HG03139 (cell line): ENCODE measurements around the gene SP100.
"Not testable (repeated sequence)": the region's sequence is repeated elsewhere in the genome, so short reads cannot be mapped to it uniquely, and the experiment has no call there.

Experiments used
- ATAC-seq: cut with Tn5 transposase; IDR thresholded peaks from one replicate; pipeline ENCODE4 v1.9.1; 2021; ENCODE audit not compliant: unreplicated experiment

Gene SP100

GRCh38 chr2:230418341-230419016, 2.5 kb downstream of the SP100 start:
- ATAC-seq: no peak

DNA sequence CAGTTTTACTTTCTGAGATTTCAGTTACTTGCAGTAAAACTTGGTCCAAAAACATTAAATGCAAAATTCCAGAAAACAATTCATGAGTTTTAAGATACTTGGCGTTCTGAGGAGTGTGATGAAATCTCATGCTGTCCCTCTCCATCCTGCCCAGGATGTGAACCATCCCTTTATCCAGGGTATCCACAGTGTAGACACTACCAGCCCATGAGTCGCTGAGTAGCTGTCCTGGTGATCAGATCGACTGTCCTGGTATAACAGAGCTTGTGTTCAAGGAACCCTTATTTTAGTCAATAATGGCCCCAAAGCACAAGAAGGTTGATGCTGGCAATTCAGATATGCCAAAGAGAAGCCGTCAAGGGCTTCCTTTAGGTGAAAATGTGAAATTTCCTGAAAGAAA, 3.2 kb downstream of the SP100 start:
- ATAC-seq: no peak

DNA sequence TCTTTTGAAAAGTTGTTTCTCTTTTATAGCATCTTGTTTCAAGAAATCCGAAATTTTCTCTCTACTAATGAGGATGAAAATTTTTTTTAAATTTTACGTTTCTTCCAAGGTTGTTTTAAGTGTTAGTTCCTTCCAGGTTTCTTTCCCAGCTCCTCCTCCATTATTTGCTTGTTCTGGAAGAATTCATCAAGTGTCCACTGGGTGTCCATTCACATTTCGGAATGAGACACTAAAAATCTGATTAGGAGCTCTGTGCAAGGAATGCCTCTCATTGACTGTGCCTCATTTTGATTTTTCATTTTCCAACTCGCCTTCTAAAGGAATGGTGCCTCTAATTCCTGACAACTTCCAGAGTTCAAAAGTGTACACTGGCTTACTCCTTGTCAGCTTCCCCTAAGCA, 6.1 kb downstream of the SP100 start:
- ATAC-seq: no peak

DNA sequence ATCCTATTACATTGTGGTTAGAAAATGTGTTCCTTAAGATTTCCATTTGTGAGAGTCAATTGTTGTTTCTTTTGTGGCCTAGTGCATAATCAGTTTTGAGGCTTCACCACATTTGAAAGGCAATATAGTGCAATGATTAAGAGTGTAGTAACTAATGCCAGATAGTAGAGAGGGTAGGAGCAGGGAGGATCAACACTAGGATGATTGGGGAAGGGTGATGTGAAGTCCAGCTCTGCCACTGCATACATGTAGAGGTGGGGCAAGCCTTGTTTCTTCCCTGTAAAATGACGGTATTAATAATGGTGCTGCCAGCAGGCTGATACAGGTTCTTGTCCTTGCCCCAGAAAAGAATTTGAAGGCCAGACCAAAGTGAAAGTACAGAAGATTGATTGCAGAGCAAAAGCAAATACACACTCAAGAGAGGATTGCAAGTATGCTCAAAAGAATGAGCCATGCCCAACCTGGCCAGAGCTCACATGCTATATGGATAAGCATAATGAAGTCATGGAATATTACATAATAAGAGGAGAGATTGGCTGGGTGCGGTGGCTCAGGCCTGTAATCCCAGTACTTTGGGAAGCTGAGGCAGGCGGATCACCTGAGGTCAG, 8.0 kb downstream of the SP100 start:
- ATAC-seq: no peak

DNA sequence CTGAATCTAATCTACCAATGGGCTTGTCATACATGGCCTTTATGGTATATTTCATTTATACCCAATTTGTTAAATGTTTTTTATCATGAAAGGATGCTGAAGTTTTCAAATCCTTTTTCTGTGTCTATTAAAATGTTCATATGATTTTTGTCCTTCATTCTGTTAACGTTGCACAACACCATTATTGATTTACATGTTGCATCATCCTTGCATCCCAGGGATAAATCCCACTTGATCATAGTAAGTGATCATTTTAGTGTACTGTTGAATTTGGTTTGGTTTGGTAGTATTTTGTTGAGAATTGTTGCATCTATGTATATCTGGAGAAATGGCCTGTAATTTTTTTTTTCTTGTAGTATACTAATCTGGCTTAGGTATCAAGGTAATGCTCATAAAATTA, 9.4 kb downstream of the SP100 start:
- ATAC-seq: no peak

DNA sequence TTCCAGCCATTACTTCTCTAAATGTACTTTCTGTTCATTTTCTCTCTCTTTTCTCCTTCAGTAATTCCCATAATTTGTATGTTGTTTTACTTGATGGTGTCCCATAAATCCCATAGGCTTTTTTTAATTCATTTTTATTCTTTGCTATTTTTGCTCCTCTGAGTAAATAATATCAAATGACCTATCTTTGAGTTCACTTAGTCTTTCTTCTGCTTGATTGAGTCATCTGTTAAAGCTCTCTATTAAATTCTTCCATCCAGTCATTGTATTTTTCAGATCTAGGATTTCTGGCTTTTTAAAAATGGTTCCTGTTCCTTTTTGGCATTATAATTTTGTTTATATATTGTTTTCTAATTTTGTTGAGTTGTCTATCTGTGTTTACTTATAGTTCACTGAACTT, 13.5 kb downstream of the SP100 start:
- no peak for ATAC-seq

GRCh38 chr2:230430957-230431910, 15.2 kb downstream of the SP100 start:
- ATAC-seq: no peak

DNA sequence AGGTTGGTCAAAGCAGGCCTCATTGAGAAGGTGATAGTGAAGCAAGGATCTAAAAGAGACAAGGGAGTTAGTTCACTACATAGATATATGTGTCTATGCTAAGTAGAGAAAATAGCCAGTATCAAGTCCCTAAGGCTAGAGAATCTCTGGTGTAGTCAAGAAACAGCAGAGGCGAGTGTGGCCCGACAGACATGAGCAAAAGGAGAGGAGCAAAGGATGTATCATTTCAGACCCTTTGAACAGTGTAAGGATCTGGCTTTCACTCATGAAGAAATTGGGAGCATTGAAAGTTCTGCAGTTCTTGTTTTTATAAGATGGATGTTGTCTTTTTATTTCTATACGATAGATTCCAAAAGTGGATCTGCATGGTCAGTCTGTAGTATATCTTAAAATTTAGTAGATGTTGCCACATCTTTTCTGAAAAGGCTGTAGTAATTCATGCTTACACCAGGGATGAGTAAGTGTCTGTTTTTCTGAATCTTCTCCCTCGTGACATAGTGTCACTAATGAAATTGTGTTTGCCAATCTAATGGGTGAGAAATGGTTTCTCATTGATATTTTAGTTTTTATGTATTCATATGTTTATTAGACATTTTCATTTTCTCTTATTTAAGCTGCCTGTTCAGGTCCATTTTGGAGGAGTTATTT, 18.8 kb downstream of the SP100 start:
- ATAC-seq: no peak

GRCh38 chr2:230435431-230435830, 19.4 kb downstream of the SP100 start:
- no peak for ATAC-seq

GRCh38 chr2:230439121-230439520, 23.1 kb downstream of the SP100 start:
- not testable (repeated sequence) for ATAC-seq

DNA sequence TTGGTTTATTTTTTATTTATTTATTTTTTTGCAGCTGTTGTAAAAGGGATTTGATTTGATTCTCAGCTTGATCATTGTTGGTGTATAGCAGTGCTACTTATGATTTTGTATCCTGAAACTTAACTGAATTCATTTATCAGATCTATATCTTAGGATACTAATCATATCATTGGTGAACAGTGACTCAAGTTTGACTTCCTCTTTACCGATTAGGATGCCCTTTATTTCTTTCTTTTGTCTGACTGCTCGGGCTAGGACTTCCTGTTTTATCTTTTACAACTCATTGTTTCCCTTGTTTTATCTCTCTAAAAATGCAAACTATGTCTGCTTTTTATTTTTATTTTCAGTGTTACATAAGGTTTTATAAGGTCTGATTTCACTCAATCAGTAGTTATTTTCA, 23.6 kb downstream of the SP100 start:
- ATAC-seq: no peak

GRCh38 chr2:230441227-230441897, 25.4 kb downstream of the SP100 start:
- ATAC-seq: peak; percentile 59

GRCh38 chr2:230443541-230443940, 27.5 kb downstream of the SP100 start:
- no peak for ATAC-seq

DNA sequence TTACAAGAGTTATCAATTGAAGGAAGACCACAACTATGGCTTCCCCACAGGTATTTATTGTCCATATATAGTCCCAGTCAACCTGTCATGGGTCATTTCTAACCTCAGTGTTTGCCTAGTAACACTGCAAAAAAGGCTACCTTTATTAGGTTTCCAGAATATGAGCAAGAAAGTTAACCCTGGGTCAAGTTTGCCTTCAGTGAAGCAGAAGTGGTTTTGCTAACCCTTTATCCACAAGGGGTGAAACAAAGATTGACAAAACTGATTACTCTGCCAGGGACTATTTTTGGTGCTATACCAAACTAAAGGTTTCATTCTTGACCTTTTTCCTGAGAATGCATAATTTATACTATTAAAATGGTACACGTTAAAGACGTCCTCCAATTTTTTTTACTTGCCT, 28.8 kb downstream of the SP100 start:
- ATAC-seq: no peak

GRCh38 chr2:230447036-230447435, 31.0 kb downstream of the SP100 start:
- no peak for ATAC-seq

DNA sequence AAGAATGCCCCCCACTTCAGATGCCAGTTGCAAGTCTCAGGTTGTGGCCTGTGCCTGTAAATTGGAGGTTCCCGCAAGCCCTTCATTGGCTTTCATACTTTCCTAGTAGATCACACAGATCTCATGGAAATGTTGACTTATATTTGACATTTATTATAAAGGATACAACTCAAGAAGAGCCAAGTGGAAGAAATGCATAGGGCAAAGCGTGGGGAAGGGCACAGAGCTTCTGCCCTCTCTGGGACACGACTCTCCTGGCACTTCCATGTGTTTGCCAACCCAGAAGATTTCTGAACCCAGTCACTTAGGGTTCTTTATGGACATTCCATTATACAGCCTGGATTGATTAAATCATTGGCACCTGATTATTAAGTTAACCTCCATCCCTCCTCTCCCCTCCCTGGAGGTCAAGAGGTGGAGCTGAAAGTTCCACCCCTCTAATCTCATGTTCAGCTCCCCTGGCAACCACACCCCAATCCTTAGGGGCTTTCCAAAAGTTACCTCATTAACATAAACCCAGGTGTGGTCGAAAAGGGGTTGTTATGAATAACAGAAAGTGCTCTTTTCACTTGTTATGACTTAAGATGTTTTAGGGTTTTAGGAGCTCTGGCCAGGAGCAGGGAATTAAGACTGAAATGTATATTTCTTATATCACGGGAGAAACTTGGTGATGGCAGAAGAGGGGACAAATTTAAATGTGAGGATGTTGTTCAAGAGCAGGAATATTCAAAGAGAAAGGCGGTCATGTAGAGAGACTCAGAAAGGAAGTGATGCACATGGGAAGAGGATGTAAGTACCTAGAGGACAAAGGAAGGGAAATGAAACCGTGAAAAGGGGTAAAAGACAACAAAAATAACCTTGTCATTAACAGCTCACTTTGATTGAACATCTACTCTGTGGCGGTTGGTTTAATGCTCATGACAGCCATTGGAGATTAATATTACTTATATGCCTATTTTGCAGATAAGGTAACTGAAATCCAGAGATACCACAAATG, 31.8 kb downstream of the SP100 start:
- ATAC-seq: peak; percentile 63

DNA sequence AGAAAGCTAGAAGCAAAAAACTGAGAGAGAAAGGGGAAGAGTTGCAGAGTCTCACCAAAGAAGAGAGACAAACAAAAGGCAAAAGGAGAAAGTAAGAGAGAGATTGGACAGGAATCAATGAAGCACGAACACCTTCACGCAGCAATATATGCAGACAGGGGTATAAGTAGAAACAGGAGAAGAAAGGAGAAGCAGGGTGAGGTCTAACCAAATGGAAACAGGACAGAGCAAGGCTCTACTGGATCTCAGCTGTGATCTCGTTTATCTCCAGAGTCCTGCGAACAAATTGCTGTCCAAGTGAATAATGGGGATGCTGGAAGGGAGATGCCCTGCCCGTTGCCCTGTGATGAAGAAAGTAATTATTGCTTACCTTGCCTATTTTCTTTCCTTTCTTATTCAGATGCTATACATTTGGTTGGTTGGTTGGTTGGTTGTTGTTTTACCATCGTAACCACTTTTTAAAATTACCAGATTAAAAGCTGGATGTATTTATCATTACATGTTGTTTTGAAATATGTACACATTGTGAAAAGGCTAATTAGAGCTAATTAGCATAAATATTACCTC, 34.0 kb downstream of the SP100 start:
- no peak for ATAC-seq

DNA sequence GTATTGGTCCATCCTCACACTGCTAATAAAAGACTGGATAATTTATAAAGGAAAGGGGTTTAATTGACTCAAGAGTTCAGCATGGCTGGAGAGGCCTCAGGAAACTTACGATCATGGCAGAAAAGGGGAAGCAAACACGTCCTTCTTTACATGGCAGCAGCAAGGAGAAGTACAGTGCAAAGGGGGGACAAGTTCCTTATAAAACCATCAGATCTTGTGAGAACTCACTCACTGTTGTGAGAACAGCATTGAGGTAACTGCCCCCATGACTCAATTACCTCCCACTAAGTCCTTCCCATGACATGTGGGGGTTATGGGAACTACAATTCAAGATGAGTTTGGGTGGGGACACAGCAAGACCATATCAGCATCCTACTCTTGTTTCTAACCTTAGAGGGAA, 37.0 kb downstream of the SP100 start:
- no peak for ATAC-seq

DNA sequence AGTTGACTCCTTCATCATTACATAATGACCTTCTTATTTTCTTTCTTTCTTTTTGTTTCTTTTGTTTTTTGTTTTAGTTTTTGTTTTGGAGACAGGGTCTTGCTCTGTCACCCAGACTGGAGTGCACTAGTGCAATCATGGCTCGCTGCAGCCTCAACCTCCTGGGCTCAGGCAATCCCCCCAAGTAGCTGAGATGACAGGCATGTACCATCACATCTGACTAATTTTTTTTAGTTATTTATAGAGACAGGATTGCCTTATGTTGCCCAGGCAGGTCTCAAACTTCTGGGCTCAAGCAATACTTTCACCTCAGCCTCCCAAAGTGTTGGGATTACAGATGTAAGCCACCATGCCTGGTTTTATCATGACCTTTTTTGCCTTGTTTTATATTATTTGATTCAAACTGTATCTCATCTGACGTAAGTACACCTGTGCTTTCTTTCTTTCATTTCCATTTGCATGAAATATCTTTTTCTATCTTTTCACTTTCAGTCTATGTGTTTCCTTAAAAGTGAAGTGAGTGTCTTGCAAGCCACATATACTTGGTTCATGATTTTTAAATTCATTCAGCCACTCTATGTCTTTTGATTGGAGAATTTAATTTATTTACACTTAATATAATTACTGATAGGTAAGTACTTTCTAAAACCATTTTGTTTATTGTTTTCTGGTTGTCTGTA, 39.1 kb downstream of the SP100 start:
- no peak for ATAC-seq
